Vagina (tissue), 2 donors: ENCODE results near the gene ADGRV1.
A peak's percentile ranks its signal among the peaks of the same experiment; 100 is the strongest.

Experiments used
- CTCF ChIP-seq, 3 experiments: fragments of 450-650 bp in 2 of 3; fragments of 200-600 bp in 1 of 3; sonication (generic) in 1 of 3; IDR thresholded peaks; one replicate each; pipeline ENCODE4 v1.5.1; 2017 to 2019; ENCODE audit warnings: antibody characterized with exemption in 3 of 3, mild to moderate bottlenecking in 2 of 3, moderate library complexity in 2 of 3
- POLR2A ChIP-seq, 2 donors: fragments of 450-650 bp; IDR thresholded peaks; one replicate each; pipeline ENCODE4 v1.6.1; 2017; ENCODE audit warnings: antibody characterized with exemption in 2 of 2, mild to moderate bottlenecking in 2 of 2, moderate library complexity in 2 of 2
- POLR2AphosphoS5 ChIP-seq, 2 donors: sonication (generic); formaldehyde crosslinking; IDR thresholded peaks; one replicate each; pipeline ENCODE4 v1.9.0; 2017; ENCODE audit warnings: antibody characterized with exemption in 2 of 2, mild to moderate bottlenecking in 2 of 2, low read depth in 1 of 2; ENCODE audit not compliant: insufficient read depth in 1 of 2

DNA sequence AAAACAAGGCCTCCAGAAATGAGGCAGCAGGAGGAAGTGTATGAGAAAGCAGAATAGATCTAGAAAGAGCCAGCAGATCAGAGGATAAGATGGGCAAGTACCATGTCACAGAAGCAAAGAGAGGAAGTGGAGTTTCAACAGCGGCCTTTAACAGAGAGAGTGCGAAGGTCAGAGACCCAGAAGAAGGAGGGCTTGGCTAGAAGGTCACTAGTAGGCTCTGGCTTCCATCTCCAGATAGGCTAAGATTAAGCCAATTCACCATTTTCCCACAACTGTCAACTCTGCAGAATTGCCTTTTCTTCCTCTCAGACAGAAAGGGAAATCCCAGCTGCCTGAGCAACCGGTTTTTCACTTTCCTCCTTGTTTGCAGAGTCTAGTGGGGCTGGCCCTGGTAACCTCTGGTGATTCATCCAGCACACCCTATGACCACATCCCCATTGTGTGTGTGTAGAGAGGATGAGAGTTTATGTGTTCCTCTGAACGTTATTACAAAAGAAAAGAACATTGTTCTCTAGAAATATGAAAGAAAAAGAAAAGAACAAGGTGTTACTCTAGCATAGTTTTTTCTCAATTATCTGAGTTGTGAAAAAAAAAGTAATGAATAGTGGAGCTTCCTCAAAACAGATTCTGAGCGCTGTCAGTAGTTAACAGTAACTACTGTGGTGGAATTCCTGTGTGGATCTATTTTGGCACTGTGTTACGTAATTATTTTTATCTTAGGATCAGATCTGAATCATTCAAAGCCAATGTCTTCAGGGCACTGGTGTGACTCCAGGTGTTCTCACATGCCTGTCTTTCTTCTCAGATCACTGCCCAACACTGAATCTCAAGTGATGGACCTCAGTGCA is 604.2 kb downstream of the ADGRV1 start:
- TF ChIP-seq CTCF (IDR thresholded peaks at IDR 0.05) (no peak), POLR2AphosphoS5 (IDR thresholded peaks at IDR 0.05; ENCODE audit: insufficient read depth in 1 of 2, low read depth in 1 of 2) (peak in 1 of 2 donors; percentile 75), POLR2A (IDR thresholded peaks at IDR 0.05) (no peak)
